HG02943 (cell line): ENCODE measurements around the gene KCNJ11.

Source experiments
- ATAC-seq: cut with Tn5 transposase; IDR thresholded peaks from one replicate; pipeline ENCODE4 v1.9.1; 2021; ENCODE audit warnings: mild to moderate bottlenecking, low read depth, moderate library complexity; ENCODE audit not compliant: unreplicated experiment

The KCNJ11 gene

DNA sequence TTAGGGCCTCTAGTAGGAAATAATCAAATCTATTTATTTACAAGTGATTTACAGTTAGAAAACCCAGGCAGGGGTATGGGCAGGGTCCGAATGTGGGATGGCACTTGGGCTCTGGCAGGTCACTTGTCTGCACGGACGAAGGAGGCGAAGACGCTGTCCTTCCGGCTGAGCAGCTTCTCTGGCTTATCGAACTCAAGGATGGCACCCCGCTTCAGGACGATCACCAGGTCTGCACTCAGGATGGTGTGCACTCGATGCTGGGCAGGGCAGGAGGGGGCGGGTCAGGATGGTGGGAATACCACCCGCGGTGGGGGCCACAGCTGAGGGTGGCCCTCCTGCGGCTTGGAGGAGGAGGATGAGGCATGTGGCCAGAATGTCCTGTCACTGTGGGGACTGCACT, 4.4 kb upstream of the KCNJ11 start:
- no peak for ATAC-seq

DNA sequence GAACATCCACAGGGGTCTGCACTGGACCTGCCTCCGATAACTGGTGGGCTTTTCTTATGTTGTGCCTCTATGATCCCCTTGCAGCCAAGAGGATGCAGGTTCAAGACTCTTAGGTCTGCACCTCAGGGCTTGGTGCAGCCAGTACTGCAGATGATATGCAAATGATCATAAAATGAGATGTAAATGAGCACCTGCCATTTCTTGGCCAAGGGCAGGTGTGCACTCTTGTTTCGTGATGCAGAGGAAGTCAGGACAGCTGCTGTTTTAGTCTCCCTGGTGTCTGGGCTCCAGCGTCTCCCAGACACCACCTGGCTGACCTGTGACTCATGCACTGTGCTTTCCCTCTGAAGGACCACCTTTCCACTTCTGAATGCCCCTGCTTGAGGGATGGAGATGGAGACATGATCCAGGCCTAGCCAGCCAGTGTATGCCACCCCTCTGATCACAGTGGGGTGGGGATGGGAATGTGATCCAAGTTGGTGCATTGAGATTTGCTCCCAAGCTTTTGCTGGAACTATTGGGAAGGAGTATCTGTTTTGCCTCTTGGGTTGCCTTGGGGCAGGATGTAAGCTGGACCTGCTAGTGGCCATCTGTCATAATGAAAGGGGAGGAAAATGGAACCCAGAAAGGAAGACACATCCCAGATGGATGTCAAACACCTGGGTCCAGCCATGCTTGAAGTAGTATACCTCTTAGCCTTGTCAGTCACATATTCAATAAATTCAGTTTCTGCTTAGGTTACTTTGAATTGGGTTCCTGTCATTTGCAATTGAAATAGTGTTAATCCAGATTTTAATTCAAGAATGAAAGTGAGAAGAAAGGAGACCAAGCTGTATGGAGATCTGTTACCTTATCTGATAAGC, 3.3 kb upstream of the KCNJ11 start:
- ATAC-seq, result no peak

- ATAC-seq, result no peak
Measured at GRCh38 chr11:17389957-17390649, 1.6 kb upstream of the KCNJ11 start.

- peak; percentile 61 for ATAC-seq
Measured at GRCh38 chr11:17389211-17389956, 925 bp upstream of the KCNJ11 start.

GRCh38 chr11:17387811-17388210, 648 bp downstream of the KCNJ11 start:
- no peak for ATAC-seq

DNA sequence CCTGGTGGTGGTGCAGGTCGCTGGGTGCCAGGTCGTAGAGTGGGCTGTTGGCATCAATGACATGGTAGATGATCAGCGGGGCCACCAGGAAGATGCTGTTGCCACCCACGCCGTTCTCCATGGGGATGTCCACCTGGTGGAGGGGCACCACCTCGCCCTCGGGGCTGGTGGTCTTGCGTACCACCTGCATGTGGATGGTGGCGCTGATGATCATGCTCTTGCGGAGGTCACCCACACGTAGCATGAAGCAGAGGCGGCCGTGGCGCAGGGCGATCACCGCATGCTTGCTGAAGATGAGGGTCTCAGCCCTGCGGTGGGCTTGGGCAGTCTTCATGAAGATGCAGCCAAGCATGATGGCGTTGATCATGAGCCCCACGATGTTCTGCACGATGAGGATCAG, 1.2 kb downstream of the KCNJ11 start:
- ATAC-seq, result no peak

DNA sequence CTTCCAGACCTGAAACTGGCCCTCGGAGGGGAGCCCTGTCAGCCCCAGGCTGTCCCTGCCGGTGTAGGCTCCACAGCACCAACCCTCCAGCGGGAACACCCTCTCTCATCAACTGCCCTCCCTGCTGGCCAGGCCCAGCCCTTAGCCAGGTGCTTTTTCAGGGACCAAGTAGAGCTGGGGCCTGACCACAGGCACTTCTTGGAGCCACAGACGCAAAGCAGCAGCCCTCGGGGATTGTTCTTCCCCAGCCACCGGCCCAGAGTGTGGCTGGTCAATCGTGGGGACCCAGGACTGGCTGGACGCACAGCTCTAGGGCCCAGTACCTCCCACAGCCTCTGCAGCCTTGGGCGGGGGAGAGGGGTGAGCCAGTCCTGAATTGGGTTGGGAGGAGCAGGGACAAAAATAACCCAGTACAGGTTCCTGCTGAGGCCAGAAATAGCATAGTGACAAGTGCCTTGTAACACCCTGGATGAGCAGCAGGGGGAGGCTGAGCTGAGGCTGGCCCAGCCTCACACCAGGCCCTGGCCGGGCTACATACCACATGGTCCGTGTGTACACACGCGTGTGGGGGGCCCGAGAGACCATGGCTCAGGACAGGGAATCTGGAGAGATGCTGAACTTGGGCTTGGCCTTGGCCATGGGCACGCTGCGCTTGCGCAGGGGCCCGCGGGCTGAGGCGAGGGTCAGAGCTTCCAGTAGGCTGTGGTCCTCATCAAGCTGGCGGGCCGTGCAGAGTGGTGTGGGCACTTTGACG, 2.0 kb downstream of the KCNJ11 start:
- ATAC-seq, result peak; percentile 54

DNA sequence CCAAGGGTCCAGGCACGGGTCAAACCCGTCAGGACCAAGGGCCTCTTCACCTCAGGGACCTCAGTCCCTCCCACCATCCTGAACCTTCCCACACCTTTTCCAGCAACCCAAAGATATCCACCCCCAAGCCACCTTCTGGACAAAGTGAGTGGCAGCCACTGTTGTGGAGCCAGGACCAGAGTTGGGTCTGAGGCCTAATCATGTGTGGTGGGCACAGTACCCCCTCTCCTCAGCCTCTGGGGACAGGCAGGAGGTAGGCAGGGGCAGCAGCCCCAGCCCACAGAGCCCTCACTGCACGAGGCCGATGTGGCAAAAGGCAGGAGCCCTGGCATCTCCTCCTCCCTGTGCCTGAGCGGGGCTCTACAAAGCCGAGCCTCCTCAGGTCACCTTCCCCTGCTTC, 2.5 kb downstream of the KCNJ11 start:
- no peak for ATAC-seq

- no peak for ATAC-seq
Measured at GRCh38 chr11:17385492-17385891, 3.0 kb downstream of the KCNJ11 start.

DNA sequence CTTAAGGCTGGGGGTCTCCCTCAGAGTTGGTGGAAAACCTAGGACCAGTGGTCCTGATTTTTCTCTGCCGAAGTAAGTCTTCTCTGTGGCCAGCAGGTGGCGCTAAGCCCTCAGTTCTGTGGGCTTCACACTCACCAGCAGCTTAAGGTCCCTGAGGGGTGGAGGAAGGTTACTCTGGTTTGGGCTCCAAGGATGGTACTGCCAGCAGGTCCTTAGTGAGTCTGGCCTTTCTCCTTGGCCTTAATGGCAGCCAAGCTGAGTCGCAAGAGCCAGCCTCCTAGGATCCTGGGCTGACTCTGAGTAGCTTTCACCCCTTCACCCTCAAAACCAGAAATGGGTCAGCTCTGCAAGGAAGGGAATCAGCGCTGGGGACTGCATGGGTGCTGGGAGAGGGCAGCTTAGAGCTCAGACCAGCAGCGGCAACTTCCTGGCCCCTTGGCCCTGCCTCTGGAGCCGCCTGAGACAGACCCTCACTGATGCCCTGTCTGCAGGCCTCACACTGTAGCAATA, 4.4 kb downstream of the KCNJ11 start:
- ATAC-seq, result no peak

DNA sequence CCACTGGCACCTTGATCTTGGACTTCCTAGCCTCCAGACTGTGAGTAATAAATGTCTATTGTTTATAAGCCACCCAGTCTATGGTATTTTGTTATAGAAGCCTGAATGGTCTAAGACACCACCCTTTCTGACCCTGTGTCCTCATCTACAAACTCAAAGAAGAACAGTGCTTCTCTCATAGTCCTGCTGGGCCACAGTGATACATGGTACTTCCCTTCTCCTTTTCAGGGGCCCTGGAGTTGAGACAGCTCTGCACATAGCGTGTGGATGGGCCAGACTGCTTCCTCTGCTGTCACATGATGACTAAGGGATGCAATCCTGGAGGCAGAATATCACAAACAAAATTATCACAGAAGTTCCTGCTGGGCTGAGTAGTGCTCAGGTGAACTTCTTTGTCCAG, 5.0 kb downstream of the KCNJ11 start:
- no peak for ATAC-seq

GRCh38 chr11:17382046-17382728, 6.3 kb downstream of the KCNJ11 start:
- ATAC-seq, result no peak

- no peak for ATAC-seq
Measured at GRCh38 chr11:17381156-17381555, 7.3 kb downstream of the KCNJ11 start.

DNA sequence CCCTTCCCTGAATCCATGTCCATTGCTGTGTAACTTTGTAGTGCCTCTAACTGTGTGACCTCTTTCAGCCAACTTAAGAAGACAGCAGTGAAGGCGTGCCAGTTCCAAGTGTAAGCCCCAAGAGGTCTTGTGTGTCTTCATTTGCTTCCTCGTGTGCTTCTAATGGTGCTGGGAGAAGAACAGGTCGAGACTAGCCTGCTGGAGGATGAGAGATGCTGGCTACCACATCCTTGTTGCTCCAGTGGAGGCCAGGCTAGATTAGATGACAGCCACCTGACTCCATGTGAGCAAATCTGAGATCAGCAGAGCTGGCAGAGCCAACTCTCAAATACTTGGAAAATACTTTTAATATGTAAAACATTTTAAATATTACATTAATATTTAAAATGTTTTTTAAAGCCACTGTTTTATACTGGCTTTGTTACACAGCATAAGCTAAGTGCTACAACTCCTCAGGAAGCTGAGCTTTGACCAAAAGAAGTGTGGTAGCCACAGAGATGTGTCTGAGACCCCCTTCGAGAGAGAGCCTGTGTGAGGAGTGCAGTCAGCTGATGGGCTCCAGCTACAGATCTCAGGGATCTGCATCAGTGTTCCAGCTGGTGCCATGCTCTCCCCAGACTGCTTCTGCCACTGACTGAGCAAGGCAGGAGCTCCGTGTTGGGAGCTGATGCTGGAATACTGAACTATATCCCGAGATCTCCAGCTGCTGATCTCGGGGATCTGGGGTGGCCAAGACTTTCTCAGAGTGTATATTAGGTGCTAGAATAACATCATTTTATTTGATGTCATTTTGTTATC, 8.9 kb downstream of the KCNJ11 start:
- no peak for ATAC-seq

DNA sequence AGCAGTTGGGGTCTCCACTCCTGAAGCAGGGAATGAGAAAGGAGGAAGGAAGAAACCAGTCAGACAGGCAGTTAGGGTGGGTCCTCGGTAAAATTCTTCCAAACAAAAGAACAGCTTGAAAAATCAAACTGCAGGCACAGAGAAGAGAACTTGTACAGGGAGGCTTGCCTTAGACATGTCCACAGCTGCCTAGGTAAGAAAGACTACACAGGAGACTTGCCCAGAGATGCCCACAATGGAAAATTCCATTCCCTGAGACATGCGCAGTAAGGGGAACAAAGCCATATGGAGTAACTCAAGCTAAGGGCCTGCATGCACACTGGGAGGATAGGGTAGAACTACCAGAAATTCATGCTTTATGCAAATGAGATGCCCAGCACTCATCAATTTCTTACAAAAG, 9.8 kb downstream of the KCNJ11 start:
- ATAC-seq, result no peak

- no peak for ATAC-seq
Measured at GRCh38 chr11:17376493-17376892, 12.0 kb downstream of the KCNJ11 start.

DNA sequence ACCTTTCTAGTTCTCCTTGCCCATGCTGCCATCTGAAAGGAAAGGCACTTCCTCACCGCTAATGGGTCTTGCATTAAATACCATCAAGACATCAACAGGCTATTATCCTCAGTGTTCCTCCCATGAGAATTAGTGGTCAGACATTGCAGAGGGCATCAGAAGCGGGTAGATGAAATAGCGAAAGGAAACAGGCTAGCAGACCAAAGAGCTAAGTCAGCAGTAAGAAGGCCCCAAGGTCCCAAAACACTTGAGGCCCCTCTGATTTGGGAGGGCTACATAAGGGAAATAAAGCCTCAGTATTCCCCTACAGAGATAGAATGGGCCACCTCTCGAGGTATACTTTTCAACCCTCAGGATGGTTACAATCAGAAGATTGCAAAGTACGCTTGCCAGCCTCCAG, 12.9 kb downstream of the KCNJ11 start:
- no peak for ATAC-seq

DNA sequence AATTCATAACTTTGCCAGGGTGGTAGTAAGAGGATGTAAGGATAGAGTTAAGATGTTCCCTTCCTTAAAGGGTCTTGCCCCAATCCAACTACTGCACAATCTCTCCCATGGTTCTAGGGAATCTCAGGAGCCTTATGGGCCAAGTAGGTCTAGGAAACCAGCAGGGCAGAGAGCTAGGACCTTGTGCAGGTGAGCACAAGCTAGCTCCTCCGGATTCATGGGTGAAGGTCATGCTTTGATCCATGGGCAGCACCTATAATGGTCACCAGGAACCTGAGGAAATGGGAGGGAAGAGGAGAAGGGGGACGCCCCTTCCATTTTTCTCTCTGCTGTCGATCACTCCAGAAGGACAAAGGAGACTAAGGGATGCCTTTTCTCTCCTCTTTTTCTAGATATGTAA, 16.8 kb downstream of the KCNJ11 start:
- no peak for ATAC-seq

- ATAC-seq, result no peak
Measured at GRCh38 chr11:17369684-17370243, 18.7 kb downstream of the KCNJ11 start.
